ENCODE results near the gene ZFP62.
"Not testable (repeated sequence)": the region's sequence is repeated elsewhere in the genome, so short reads cannot be mapped to it uniquely, and the experiment has no call there.

Gene ZFP62

DNA sequence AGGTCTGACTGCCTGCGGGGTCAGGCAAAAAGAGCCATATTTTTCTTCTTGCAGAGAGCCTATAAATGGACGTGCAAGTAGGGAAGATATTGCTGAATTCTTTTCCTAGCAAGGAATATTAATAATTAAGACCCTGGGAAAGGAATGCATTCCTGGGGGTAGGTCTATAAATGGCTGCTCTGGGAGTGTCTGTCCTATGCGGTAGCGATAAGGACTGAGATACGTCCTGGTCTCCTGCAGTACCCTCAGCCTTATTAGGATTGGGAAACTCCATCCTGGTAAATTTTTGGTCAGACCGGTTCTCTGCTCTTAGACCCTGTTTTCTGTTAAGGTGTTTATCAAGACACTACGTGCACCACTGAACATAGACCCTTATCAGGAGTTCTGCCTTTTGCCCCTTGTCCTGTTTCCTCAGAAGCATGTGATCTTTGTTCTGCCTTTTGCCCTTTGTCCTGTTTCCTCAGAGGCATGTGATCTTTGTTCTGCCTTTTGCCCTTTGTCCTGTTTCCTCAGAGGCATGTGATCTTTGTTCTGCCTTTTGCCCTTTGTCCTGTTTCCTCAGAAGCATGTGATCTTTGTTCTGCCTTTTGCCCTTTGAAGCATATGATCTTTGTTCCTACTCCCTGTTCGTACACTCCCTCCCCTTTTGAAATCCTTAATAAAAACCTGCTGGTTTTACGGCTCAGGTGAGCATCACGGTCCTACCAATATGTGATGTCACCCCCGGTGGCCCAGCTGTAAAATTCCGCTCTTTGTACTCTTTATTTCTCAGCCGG is 32.1 kb downstream of the ZFP62 start:
- DNase-seq: not testable (repeated sequence)

DNA sequence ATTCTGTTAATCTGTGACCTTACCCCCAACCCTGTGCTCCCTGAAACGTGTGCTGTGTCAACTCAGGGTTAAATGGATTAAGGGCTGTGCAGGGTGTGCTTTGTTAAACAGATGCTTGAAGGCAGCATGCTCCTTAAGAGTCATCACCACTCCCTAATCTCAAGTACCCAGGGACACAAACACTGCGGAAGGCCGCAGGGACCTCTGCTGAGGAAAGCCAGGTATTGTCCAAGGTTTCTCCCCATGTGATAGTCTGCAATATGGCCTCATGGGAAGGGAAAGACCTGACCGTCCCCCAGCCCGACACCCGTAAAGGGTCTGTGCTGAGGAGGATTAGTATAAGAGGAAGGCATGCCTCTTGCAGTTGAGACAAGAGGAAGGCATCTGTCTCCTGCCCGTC is 33.7 kb downstream of the ZFP62 start:
- not testable (repeated sequence) for DNase-seq

DNA sequence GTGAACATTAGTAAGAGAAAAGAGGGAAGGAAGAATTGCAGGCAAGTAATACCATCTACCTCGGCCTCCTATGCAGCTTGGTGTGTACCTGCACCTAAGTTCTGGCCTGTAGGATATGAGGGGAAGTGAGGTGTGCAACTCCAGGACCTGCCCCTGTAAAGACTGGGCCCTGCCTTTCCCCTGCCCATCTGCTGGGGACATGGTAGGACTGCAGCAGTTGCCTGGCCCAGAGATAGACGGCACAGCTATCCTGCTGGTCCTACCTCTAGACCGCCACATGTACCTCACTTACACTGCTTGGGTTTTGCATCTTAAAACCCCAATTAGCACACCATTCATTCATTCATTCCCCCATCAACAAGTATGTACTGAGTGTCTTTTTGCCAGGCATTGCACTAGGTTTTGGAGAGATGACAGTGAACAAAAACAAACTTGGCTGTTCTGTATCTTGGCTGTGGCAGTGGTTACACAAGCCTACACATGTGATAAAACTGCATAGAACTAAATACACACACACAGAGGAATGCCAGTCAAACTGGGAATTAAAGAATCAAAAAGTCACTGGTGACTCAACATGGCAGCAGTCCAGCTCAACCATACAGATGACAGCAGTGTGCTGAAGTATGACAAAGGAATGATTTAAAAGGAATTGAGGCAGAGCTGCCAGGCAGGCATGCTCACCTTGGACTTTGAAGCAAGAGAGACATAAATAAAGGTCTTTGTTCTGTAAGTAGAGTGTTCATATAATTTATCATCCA is 35.1 kb downstream of the ZFP62 start:
- DNase-seq: no peak

GRCh38 chr5:180824630-180825476 is 36.2 kb downstream of the ZFP62 start:
- DNase-seq: no peak

GRCh38 chr5:180823940-180824629 is 37.0 kb downstream of the ZFP62 start:
- DNase-seq: no peak

GRCh38 chr5:180823346-180823745 is 37.7 kb downstream of the ZFP62 start:
- no peak for DNase-seq

DNA sequence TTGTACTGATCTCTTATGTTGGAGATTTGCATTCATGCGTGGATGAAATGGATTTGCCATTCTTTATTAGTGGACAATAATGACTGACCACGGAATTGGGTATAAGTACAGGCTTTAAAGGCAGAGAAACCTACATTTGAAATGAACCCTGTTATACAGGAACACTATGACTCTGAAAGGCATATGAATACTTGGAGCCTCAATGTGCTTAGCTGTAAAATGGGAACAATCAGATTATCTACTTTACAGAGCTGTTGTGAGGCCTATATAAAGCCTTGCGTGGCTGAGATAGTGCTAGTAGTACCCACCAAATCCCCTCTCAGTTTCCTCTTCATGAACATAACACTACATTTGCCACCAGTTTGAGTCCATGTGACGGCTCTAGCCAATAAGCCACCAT is 39.5 kb downstream of the ZFP62 start:
- no peak for DNase-seq

DNA sequence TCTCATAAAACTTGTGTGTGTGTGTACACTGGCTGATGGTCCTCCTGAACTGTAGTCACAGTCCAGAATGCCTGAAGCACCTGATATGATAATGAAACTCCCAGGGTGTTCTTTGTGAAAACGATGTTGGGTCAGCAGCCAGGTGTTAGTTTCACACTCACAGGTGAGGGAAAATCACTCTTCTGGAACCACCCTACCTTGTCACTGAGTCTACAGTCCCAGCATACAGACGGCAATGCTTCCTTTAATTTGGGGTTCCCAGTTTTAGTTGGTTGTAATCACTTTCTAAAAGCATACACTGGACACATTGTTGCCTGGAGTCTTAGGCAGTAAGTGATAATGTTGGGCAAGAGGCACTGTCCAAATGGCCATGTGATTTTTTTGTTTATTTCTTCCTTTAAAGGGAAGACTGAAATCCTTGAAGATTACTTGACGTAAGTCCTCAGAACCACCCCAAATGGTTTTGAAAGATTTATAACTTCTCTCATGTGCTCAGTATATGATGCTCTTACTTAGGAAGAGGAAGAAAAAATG is 40.2 kb downstream of the ZFP62 start:
- no peak for DNase-seq

- no peak for DNase-seq
Measured at GRCh38 chr5:180818677-180819341, 42.3 kb downstream of the ZFP62 start.

DNA sequence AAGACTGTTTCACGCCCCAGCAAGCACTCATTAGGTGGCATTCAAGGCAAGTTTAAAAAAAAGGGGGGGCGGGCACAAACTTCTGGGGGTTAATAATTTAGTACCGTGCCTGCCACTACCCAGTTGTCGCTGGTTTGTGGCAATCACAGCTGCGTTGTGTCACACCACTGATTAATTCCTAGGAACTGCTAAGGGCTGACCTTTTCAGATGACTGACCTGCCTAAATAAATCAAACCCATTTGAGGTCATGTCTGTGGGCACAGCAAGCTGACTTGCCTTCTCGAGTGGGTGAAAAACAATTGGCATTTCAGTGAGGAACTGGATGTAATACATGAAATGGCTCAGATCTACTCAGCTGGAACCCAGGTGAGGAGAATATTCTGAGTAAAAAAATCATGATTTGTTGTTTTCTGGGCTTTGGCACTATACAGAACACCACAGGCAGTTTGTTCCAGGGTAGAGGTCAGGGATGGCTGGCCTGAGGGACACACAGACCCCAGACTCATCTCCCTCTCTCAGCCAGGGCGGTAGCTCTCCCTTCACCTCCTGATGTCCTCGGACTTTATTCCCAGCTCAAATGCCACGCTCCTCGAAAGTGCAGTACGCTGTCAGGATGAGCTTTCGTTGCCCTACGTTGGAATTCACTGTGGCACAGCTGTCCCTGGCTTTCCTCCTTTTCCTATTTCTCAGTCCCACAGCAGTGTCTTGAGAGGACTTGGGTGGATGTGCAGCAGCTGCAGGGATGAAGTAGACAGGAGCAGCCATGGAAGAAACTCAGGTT is 43.0 kb downstream of the ZFP62 start:
- DNase-seq: no peak

- peak; percentile 78 for DNase-seq
Measured at GRCh38 chr5:180816608-180817534, 44.2 kb downstream of the ZFP62 start.

DNA sequence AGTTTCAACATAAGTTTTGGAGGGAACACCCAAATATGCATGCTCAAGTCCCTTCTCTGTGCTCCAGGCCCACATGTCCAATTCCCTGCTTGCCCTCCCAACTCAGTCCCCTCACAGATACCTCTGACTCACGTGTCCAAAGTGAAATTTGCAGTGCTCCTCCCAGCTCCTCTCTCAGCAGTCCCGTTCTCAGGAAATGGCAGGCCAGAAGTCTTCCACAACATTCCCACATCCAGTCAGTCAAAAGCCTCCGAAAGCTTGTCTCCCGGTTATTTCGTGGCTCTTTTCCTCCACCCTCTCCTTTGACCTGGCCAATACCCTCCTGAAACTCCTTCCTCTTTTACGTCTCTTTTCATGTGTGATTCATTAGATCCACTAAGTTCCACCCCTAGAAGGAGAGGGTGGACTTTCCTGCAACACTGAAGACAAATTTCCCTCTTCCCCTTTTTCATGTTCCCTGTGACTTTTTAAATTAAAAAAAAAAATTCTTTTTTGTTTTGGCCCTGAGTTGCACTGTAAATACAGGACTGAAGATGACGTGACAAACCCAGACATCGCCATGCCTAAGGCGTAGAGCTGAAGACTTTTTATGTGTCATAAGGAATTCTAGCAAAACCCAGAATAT is 45.7 kb downstream of the ZFP62 start:
- no peak for DNase-seq

- no peak for DNase-seq
Measured at GRCh38 chr5:180813420-180813819, 47.7 kb downstream of the ZFP62 start.

DNA sequence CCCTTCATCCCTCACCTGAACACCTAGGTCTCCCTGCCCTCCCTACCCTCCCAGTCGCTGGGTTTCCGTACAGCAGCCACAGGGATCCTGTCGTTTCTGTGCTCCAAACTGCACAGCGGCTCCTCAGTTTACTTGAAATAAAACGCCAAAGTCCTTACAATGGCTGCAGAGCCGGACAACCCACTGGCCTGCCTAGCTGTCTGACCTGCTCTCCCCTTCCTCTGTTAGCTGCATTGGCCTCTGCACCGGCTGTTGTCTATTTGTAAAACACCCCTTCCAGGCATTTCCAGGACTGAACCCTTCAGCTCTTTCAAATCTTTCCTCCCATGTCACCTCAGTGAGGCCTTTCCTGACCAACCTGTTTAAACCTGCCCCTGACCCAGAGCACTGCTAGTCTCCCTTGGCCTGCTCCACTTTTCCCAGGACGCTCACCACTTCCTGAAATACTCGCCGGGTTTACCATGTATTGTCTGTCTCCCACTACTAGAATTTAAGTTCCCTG is 49.4 kb downstream of the ZFP62 start:
- DNase-seq: no peak

GRCh38 chr5:180810959-180811622 is 50.0 kb downstream of the ZFP62 start:
- DNase-seq: peak; percentile 50

- peak; percentile 98 for DNase-seq
Measured at GRCh38 chr5:180810210-180810958, 50.7 kb downstream of the ZFP62 start.

GRCh38 chr5:180809403-180810209 is 51.5 kb downstream of the ZFP62 start:
- DNase-seq: peak; percentile 92

Data from left hindlimb (tissue), 1 donor.